K562 (cell line): Measurements from ENCODE around the gene NAA38. TPM values are rescaled to one million over a fixed set of nuclear protein-coding genes. Genes with fewer than 3 reads are reported as not detected.
A peak's percentile ranks its signal among the peaks of the same experiment; 100 is the strongest.

ENCODE experiments used
- ATAC-seq: fragments of 200-7000 bp; cut with Tn5 transposase; 3 replicates; pipeline ENCODE4 v1.9.1; 2020; ENCODE audit warnings: moderate library complexity
- BruUV-seq: library from RNA; stranded (reverse); fragments of 400-500 nt; replicated peaks from 2 replicates; lab custom pipeline; 2021; lab: Mats Ljungman, UMichigan
- CTCF ChIA-PET: fragments of 300-600 bp; formaldehyde crosslinking; extraction: SDS; loops from one replicate; lab custom pipeline; 2021; ENCODE audit warnings: low intra/inter-chr PET ratio; lab: Yijun Ruan, JAX
- POLR2A ChIA-PET: fragments of 300-600, 350-650 bp; sonication (Branson Sonifier 250); formaldehyde crosslinking; extraction: SDS; loops from one replicate; lab custom pipeline; 2021; ENCODE audit warnings: antibody characterized with exemption, inconsistent platforms; lab: Yijun Ruan, JAX
- DNase-seq, 4 experiments: peaks; one replicate each; pipeline versions ENCODE4 v3.0.0 to v3.0.0-alpha.2; 2011 to 2018; ENCODE audit warnings: low spot score in 3 of 4, mixed read lengths in 3 of 4; ENCODE audit errors: extremely low read depth in 1 of 4
- FAIRE-seq: peaks from 2 replicates; lab custom pipeline; 2011; peaks lifted over from hg19 to GRCh38; lab: Jason Lieb, UNC
- H2AFZ ChIP-seq: 2 replicates; pipeline ENCODE4 v1.6.0; 2011; ENCODE audit warnings: low read depth, low read length, control low read depth, inconsistent platforms
- H3K27ac ChIP-seq: fragments of 200-600 bp; 3 replicates; pipeline ENCODE4 v1.8.0; 2011; ENCODE audit warnings: low read depth, mild to moderate bottlenecking, control low read depth, inconsistent platforms, low read length, moderate library complexity, mixed read lengths; ENCODE audit errors: extremely low read depth
- H3K27me3 ChIP-seq, 2 experiments: fragments of 300-600 bp in 1 of 2; 2 replicates in 1 of 2; 3 replicates in 1 of 2; pipeline versions ENCODE4 v1.6.0 to v1.8.0; 2011; ENCODE audit warnings: inconsistent platforms in 2 of 2, low read length in 2 of 2, mild to moderate bottlenecking in 1 of 2, mixed read lengths in 1 of 2, moderate library complexity in 1 of 2; ENCODE audit not compliant: control insufficient read depth in 2 of 2, insufficient read depth in 2 of 2
- H3K36me3 ChIP-seq: fragments of 300-600 bp; 3 replicates; pipeline ENCODE4 v1.8.0; 2011; ENCODE audit warnings: mild to moderate bottlenecking, low read length, inconsistent platforms; ENCODE audit not compliant: control insufficient read depth, insufficient read depth
- H3K4me1 ChIP-seq, 2 experiments: fragments of 200-600 bp in 1 of 2; replicated peaks in 1 of 2; 2 replicates in 1 of 2; 3 replicates in 1 of 2; pipeline versions ENCODE4 v1.5.1 to v1.8.0; 2011; ENCODE audit warnings: inconsistent platforms in 2 of 2, low read length in 2 of 2, mild to moderate bottlenecking in 1 of 2, mixed read lengths in 1 of 2, moderate library complexity in 1 of 2; ENCODE audit not compliant: control insufficient read depth in 2 of 2, insufficient read depth in 2 of 2
- H3K4me2 ChIP-seq: 2 replicates; pipeline ENCODE4 v1.6.1; 2011; ENCODE audit warnings: low read length, control low read depth, inconsistent platforms, mixed read lengths; ENCODE audit not compliant: insufficient read depth
- H3K4me3 ChIP-seq: fragments of 200-600 bp; sonication (generic), shearing (Covaris generic); 2 replicates; pipeline ENCODE4 v1.5.1; 2016; ENCODE audit warnings: control low read depth, inconsistent platforms
- H3K79me2 ChIP-seq: fragments of 200-600 bp; 3 replicates; pipeline ENCODE4 v1.8.0; 2011; ENCODE audit warnings: low read length, inconsistent platforms; ENCODE audit not compliant: control insufficient read depth, insufficient read depth
- H3K9ac ChIP-seq, 2 experiments: 2 replicates each; pipeline versions ENCODE4 v1.6.0 to v1.6.1; 2011; ENCODE audit warnings: low read depth in 2 of 2, low read length in 2 of 2, control low read depth in 1 of 2, inconsistent platforms in 1 of 2, mild to moderate bottlenecking in 1 of 2, mixed read lengths in 1 of 2; ENCODE audit not compliant: insufficient read depth in 1 of 2
- H3K9me1 ChIP-seq: one replicate; pipeline ENCODE4 v1.6.0; 2011; ENCODE audit warnings: inconsistent platforms, mild to moderate bottlenecking, low read length, moderate library complexity; ENCODE audit not compliant: control insufficient read depth, insufficient read depth
- H3K9me3 ChIP-seq: replicated peaks from 2 replicates; pipeline ENCODE4 v1.5.1; 2011; ENCODE audit warnings: low read depth, low read length, inconsistent platforms; ENCODE audit not compliant: control insufficient read depth, insufficient read depth
- H4K20me1 ChIP-seq: replicated peaks from 2 replicates; pipeline ENCODE4 v1.6.1; 2011; ENCODE audit warnings: low read length, inconsistent platforms, mixed read lengths; ENCODE audit not compliant: control insufficient read depth, insufficient read depth
- POLR2G ChIP-seq: fragments of 200-400 bp; formaldehyde crosslinking; IDR thresholded peaks from 2 replicates; pipeline ENCODE4 v1.6.1; 2017; ENCODE audit warnings: low read depth, mild to moderate bottlenecking, antibody characterized with exemption, low read length, moderate library complexity
- WGBS: fragments of 100-300 bp; shearing (Covaris generic); methylation state at CpG from one replicate; pipeline ENCODE4 v1.1.6; 2016; ENCODE audit warnings: low coverage, mixed read lengths; ENCODE audit not compliant: insufficient coverage; ENCODE audit errors: missing lambda C conversion rate; 5-methylcytosine and 5-hydroxymethylcytosine counted together
- in situ Hi-C: fragments of 300-500 bp; cut with MboI; formaldehyde crosslinking; loops from 4 replicates; pipeline ENCODE4 v1.15.0; 2018; ENCODE audit warnings: inconsistent platforms, mixed read lengths
- intact Hi-C: fragments of 100-400 bp; cut with micrococcal nuclease; formaldehyde crosslinking; loops from 2 replicates; pipeline ENCODE4 v1.14.2; 2022
- polyA plus RNA-seq, 8 experiments: library from polyadenylated mRNA; depleted of rRNA in 4 of 8; stranded (reverse) in 5 of 8; unstranded in 3 of 8; fragments of >200 nt; fragmentation: Nextera tagmentation in 2 of 8; fragmentation: Illumina TruSeq in 1 of 8; extraction: Ambion mirVana in 2 of 8; extraction: Trizol in 1 of 8; gene quantifications; 2 replicates each; pipeline versions ENCODE4 v1.2.1 to v1.2.3, GENCODE V29; 2011 to 2014; ENCODE audit warnings: inconsistent platforms in 1 of 8, missing spikeins in 1 of 8
- total RNA-seq, 7 experiments: library from RNA; depleted of rRNA in 6 of 7; stranded (reverse); fragments of >200 nt in 6 of 7; fragmentation: Illumina TruSeq in 2 of 7; extraction: Trizol in 2 of 7; gene quantifications; 2 replicates each; pipeline versions ENCODE4 v1.2.1 to v1.2.3, GENCODE V29; 2011 to 2021; ENCODE audit warnings: low replicate concordance in 1 of 7
- TF ChIP-seq, protein P1 (sequence below): fragments of 250-450 bp; sonication (Bioruptor Pico); IDR thresholded peaks from 2 replicates; pipeline ENCODE4 v1.4.0; 2020; ENCODE audit warnings: mild to moderate bottlenecking, moderate library complexity
- TF ChIP-seq, protein P2 (sequence below): fragments of 450-650 bp; formaldehyde crosslinking; IDR thresholded peaks from 2 replicates; pipeline ENCODE4 v1.4.0; 2020; ENCODE audit warnings: mild to moderate bottlenecking, moderate library complexity

Gene NAA38
- total and polyA plus RNA-seq, 9 of the 15 experiments (the other 6 are each of a cell fraction or from before 2014, with no cell fraction given) = 16.4 to 99.8 (median 57.3) TPM

DNA sequence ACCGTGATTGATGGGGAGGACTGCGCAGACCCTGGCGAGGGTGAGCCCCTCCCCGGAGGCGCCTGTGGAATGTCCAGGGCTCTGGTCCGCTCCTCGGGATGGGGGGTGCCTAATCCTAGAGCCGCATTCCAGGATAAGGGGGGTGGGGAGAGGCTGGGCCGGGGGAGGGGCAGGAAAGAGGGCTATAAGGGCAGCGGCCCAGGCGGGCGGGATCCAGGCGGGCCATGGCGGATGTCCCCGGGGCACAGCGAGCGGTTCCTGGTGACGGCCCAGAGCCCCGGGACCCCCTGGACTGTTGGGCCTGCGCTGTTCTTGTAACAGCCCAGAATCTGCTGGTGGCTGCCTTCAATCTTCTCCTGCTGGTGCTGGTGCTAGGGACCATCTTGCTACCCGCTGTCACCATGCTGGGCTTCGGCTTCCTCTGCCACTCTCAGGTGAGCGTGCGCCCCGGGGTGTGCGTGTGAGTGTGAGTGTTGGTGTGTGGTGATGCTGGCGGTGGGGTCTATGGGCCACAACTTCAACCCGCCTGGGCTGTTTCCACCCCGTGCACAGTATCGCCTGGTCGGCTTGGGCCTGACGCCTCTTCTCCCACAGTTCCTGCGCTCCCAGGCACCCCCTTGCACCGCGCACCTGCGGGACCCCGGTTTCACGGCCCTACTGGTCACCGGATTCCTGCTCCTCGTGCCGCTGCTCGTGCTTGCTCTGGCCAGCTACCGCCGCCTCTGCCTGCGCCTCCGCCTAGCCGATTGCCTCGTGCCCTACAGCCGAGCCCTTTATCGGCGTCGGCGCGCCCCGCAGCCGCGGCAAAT is 2.3 kb downstream of the NAA38 start, which contains the start of gene TMEM88 (continued):
- TF ChIP-seq, protein P1, sequence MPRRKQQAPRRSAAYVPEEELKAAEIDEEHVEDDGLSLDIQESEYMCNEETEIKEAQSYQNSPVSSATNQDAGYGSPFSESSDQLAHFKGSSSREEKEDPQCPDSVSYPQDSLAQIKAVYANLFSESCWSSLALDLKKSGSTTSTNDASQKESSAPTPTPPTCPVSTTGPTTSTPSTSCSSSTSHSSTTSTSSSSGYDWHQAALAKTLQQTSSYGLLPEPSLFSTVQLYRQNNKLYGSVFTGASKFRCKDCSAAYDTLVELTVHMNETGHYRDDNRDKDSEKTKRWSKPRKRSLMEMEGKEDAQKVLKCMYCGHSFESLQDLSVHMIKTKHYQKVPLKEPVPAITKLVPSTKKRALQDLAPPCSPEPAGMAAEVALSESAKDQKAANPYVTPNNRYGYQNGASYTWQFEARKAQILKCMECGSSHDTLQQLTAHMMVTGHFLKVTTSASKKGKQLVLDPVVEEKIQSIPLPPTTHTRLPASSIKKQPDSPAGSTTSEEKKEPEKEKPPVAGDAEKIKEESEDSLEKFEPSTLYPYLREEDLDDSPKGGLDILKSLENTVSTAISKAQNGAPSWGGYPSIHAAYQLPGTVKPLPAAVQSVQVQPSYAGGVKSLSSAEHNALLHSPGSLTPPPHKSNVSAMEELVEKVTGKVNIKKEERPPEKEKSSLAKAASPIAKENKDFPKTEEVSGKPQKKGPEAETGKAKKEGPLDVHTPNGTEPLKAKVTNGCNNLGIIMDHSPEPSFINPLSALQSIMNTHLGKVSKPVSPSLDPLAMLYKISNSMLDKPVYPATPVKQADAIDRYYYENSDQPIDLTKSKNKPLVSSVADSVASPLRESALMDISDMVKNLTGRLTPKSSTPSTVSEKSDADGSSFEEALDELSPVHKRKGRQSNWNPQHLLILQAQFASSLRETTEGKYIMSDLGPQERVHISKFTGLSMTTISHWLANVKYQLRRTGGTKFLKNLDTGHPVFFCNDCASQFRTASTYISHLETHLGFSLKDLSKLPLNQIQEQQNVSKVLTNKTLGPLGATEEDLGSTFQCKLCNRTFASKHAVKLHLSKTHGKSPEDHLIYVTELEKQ = no peak
- TF ChIP-seq, all 486 proteins: peak for 3

DNA sequence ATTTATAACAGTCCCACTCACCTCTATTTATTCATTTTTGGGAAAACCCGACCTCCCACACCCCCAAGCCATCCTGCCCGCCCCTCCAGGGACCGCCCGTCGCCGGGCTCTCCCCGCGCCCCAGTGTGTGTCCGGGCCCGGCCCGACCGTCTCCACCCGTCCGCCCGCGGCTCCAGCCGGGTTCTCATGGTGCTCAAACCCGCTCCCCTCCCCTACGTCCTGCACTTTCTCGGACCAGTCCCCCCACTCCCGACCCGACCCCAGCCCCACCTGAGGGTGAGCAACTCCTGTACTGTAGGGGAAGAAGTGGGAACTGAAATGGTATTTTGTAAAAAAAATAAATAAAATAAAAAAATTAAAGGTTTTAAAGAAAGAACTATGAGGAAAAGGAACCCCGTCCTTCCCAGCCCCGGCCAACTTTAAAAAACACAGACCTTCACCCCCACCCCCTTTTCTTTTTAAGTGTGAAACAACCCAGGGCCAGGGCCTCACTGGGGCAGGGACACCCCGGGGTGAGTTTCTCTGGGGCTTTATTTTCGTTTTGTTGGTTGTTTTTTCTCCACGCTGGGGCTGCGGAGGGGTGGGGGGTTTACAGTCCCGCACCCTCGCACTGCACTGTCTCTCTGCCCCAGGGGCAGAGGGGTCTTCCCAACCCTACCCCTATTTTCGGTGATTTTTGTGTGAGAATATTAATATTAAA is 3.1 kb downstream of the NAA38 start:
- ATAC-seq = no peak
- 83% methylated on average over 8 of the region's 31 CpGs for WGBS
- H3K27ac ChIP-seq = no peak overlapping the region
- peaks cover 12% of the 10 kb centered on the region for H3K79me2 ChIP-seq
- TF ChIP-seq POLR2G = 0 out of 2 replicates have a peak, but pooled peaks have one; percentile 2
- TF ChIP-seq, protein P2, sequence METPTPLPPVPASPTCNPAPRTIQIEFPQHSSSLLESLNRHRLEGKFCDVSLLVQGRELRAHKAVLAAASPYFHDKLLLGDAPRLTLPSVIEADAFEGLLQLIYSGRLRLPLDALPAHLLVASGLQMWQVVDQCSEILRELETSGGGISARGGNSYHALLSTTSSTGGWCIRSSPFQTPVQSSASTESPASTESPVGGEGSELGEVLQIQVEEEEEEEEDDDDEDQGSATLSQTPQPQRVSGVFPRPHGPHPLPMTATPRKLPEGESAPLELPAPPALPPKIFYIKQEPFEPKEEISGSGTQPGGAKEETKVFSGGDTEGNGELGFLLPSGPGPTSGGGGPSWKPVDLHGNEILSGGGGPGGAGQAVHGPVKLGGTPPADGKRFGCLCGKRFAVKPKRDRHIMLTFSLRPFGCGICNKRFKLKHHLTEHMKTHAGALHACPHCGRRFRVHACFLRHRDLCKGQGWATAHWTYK (CRISPR knock-in tag) = no peak
- no peak overlapping the region for H3K4me2 ChIP-seq
- H3K9me1 ChIP-seq = no peaks in the 10 kb centered on the region
- H4K20me1 ChIP-seq = no peaks in the 10 kb centered on the region
- H3K36me3 ChIP-seq = peaks cover 44% of the 10 kb centered on the region; the same call in 2 of the 3 replicates
- no peak overlapping the region; a peak in 1 of 4 replicates for H3K9ac ChIP-seq
- in situ Hi-C loops (no loop called here), intact Hi-C loops (loop anchor here (10.0 kb wide), 1 partner anchor 109 kb away; no protein-coding TSS in a partner anchor)
- CTCF ChIA-PET = no interaction called here
- DNase-seq = no peak
- no peak for FAIRE-seq
- H3K9me3 ChIP-seq = no peaks in the 10 kb centered on the region
- H3K4me3 ChIP-seq = no peak overlapping the region
- no TSS peak for BruUV-seq
- no peak overlapping the region for H2AFZ ChIP-seq
- POLR2A ChIA-PET = no interaction called here
- no peaks in the 10 kb centered on the region for H3K27me3 ChIP-seq
- H3K4me1 ChIP-seq = peaks cover 10 to 55% of the 10 kb centered on the region in 2 experiments; a peak in 4 of 5 replicates
